HepG2 (cell line): ENCODE measurements around the gene CCDC57. TPM values are rescaled to one million over a fixed set of nuclear protein-coding genes. Genes with fewer than 3 reads are reported as not detected.

ENCODE experiments used
- BCL6 ChIP-seq: IDR thresholded peaks from 2 replicates; pipeline ENCODE4 v1.6.1; 2016; ENCODE audit warnings: missing genetic modification reagents, missing compliant biosample characterization
- CHD2 ChIP-seq: IDR thresholded peaks from 2 replicates; pipeline ENCODE4 v1.6.1; 2011; ENCODE audit warnings: low read depth, low read length, improper control_type of control experiment
- KDM1A ChIP-seq: IDR thresholded peaks from 2 replicates; pipeline ENCODE4 v1.6.1; 2016; ENCODE audit warnings: missing compliant biosample characterization
- KLF9 ChIP-seq: IDR thresholded peaks from 2 replicates; pipeline ENCODE4 v1.6.1; 2016; ENCODE audit warnings: low read depth
- MEF2D ChIP-seq: sonication (generic); formaldehyde crosslinking; IDR thresholded peaks from 2 replicates; pipeline ENCODE4 v1.5.1; 2020; ENCODE audit warnings: mild to moderate bottlenecking, missing genetic modification reagents
- MEIS1 ChIP-seq: sonication (generic); formaldehyde crosslinking; IDR thresholded peaks from 2 replicates; pipeline ENCODE4 v1.9.0; 2021; ENCODE audit warnings: mild to moderate bottlenecking, missing genetic modification reagents, moderate library complexity, borderline replicate concordance
- NCOA2 ChIP-seq: sonication (generic); formaldehyde crosslinking; IDR thresholded peaks from 2 replicates; pipeline ENCODE4 v1.8.0; 2022; ENCODE audit warnings: inconsistent platforms
- NFE2 ChIP-seq: sonication (generic); formaldehyde crosslinking; IDR thresholded peaks from 2 replicates; pipeline ENCODE4 v1.4.0; 2020; ENCODE audit warnings: missing genetic modification reagents
- TARDBP ChIP-seq: sonication (generic); formaldehyde crosslinking; IDR thresholded peaks from 2 replicates; pipeline ENCODE4 v1.8.0; 2022; ENCODE audit warnings: mild to moderate bottlenecking, missing genetic modification reagents
- TBP ChIP-seq: sonication (generic); formaldehyde crosslinking; IDR thresholded peaks from 2 replicates; pipeline ENCODE4 v1.5.0; 2020; ENCODE audit warnings: missing genetic modification reagents
- TMF1 ChIP-seq: sonication (generic); formaldehyde crosslinking; IDR thresholded peaks from 2 replicates; pipeline ENCODE4 v1.8.1; 2022; ENCODE audit warnings: low read depth, missing genetic modification reagents
- XBP1 ChIP-seq: sonication (generic); formaldehyde crosslinking; IDR thresholded peaks from 2 replicates; pipeline ENCODE4 v1.5.0; 2020; ENCODE audit warnings: missing genetic modification reagents
- ZHX2 ChIP-seq, 2 experiments: sonication (generic) in 1 of 2; formaldehyde crosslinking in 1 of 2; IDR thresholded peaks; 2 replicates each; pipeline versions ENCODE4 v1.6.1 to v1.9.0; 2014 to 2022; ENCODE audit warnings: antibody characterized with exemption in 1 of 2, borderline replicate concordance in 1 of 2, inconsistent platforms in 1 of 2, low read depth in 1 of 2, missing genetic modification reagents in 1 of 2
- ZNF10 ChIP-seq: sonication (generic); formaldehyde crosslinking; IDR thresholded peaks from 2 replicates; pipeline ENCODE4 v1.4.0; 2020; ENCODE audit warnings: mild to moderate bottlenecking, low read depth, missing genetic modification reagents, borderline replicate concordance
- ZNF513 ChIP-seq: sonication (generic); formaldehyde crosslinking; conservative IDR thresholded peaks from 2 replicates; pipeline ENCODE4 v1.5.0; 2020; ENCODE audit warnings: missing genetic modification reagents
- ZNF570 ChIP-seq: sonication (generic); formaldehyde crosslinking; IDR thresholded peaks from 2 replicates; pipeline ENCODE4 v1.4.0; 2020; ENCODE audit warnings: mild to moderate bottlenecking, missing genetic modification reagents, borderline replicate concordance
- ZNF619 ChIP-seq: sonication (generic); formaldehyde crosslinking; IDR thresholded peaks from 2 replicates; pipeline ENCODE4 v1.4.0; 2020; ENCODE audit warnings: mild to moderate bottlenecking, missing genetic modification reagents
- ZNF687 ChIP-seq: sonication (generic); formaldehyde crosslinking; IDR thresholded peaks from 2 replicates; pipeline ENCODE4 v1.5.1; 2020; ENCODE audit warnings: mild to moderate bottlenecking, missing genetic modification reagents, moderate library complexity
- ZNF766 ChIP-seq: sonication (generic); formaldehyde crosslinking; IDR thresholded peaks from 2 replicates; pipeline ENCODE4 v1.5.0; 2020; ENCODE audit warnings: missing genetic modification reagents, borderline replicate concordance
- ZZZ3 ChIP-seq: sonication (generic); formaldehyde crosslinking; IDR thresholded peaks from 2 replicates; pipeline ENCODE4 v1.4.0; 2020; ENCODE audit warnings: missing genetic modification reagents, mild to moderate bottlenecking, borderline replicate concordance
- polyA plus RNA-seq, 8 experiments: library from polyadenylated mRNA; depleted of rRNA in 3 of 8; stranded (reverse) in 7 of 8; unstranded in 1 of 8; fragments of >200 nt; fragmentation: Illumina TruSeq in 4 of 8; extraction: Trizol in 4 of 8; gene quantifications; 2 replicates each; pipeline versions ENCODE4 v1.2.1 to v1.2.3, GENCODE V29; 2011 to 2016; ENCODE audit warnings: low read depth in 4 of 8, missing spikeins in 1 of 8, mixed read lengths in 1 of 8; ENCODE audit not compliant: insufficient read depth in 1 of 8
- total RNA-seq, 5 experiments: library from RNA; depleted of rRNA; stranded (reverse); fragments of >200 nt; fragmentation: Illumina TruSeq; extraction: Trizol; gene quantifications; 2 replicates each; pipeline ENCODE4 v1.2.3, GENCODE V29; 2016; ENCODE audit warnings: low read depth in 1 of 5

CCDC57 gene
- total and polyA plus RNA-seq, 2 of the 13 experiments (the other 11 are each of a cell fraction or from before 2014, with no cell fraction given) = 59.3 to 59.9 TPM

GRCh38 chr17:82235775-82236141 lies 23.1 kb upstream of the CCDC57 start (continued):
- TF ChIP-seq ZNF687 (CRISPR knock-in tag) = no peak
- no peak for TF ChIP-seq CHD2
- TF ChIP-seq ZNF766 (CRISPR knock-in tag) = no peak
- TF ChIP-seq ZNF570 (CRISPR knock-in tag) = no peak
- no peak for TF ChIP-seq ZNF619 (CRISPR knock-in tag)
- TF ChIP-seq KLF9 (CRISPR knock-in tag) = no peak
- TF ChIP-seq MEF2D (CRISPR knock-in tag) = no peak
- TF ChIP-seq ZNF10 (CRISPR knock-in tag) = no peak
- no peak for TF ChIP-seq NCOA2
- no peak for TF ChIP-seq KDM1A (CRISPR knock-in tag)
- TF ChIP-seq ZHX2 (IDR thresholded peaks at IDR 0.05; ENCODE audit: low read depth) = no peak
- no peak for TF ChIP-seq ZHX2 (CRISPR knock-in tag; IDR thresholded peaks at IDR 0.05; ENCODE audit: borderline replicate concordance)
- no peak for TF ChIP-seq XBP1 (CRISPR knock-in tag)
- TF ChIP-seq ZZZ3 (CRISPR knock-in tag) = no peak
- TF ChIP-seq MEIS1 = no peak
- TF ChIP-seq ZNF513 = no peak
- TF ChIP-seq TBP (CRISPR knock-in tag) = no peak
- TF ChIP-seq TMF1 (CRISPR knock-in tag) = no peak
- no peak for TF ChIP-seq TARDBP
- no peak for TF ChIP-seq BCL6
- no peak for TF ChIP-seq NFE2 (CRISPR knock-in tag)
